HG02852 (cell line): ENCODE measurements around the gene PSMF1.

Source experiments
- ATAC-seq: cut with Tn5 transposase; IDR thresholded peaks from one replicate; pipeline ENCODE4 v1.9.1; 2021; ENCODE audit warnings: mild to moderate bottlenecking, moderate library complexity; ENCODE audit not compliant: unreplicated experiment

PSMF1 gene

DNA sequence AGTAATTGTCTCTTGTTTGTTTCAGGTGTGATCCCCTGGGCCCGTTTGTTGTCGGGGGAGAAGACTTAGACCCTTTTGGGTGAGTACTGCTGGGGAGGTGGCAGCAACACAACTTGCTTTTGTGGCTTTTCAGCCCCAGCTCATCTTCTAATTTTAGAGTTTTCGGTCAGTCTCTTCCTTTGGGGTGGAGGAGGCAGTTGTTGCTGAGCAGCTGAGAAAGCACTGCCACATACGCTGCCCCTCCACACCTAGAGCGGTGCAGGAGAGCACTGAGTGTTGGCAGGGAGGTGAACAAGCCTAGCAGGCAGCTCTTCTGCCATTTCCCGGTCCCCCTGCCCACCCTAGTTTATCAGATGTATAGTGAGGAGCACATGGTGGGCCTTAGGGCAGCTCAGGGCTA is 44.7 kb downstream of the PSMF1 start:
- ATAC-seq = no peak

DNA sequence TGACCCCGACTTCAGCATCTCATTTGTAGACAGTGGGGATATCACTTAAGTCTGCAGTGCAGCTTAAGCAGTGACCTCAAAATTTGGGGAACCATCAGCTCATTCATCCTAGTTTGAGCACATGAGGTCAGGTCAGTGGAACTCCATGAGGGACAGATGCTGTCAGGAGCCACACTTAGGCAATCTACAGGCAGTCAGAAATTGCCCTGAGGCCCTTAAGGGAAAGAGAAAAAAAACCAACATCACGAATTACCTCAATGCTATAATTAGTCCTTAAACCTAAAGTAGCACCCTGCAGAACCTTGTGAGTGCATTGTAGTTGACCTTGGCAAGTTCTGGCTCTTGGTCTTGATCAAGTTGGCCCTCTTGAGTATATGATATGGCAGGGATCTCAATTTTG is 45.3 kb downstream of the PSMF1 start:
- ATAC-seq = no peak

- no peak for ATAC-seq
These were observed 46.5 kb downstream of the PSMF1 start for GRCh38 chr20:1164871-1165270.

GRCh38 chr20:1165521-1165920 is 47.1 kb downstream of the PSMF1 start:
- ATAC-seq = no peak

DNA sequence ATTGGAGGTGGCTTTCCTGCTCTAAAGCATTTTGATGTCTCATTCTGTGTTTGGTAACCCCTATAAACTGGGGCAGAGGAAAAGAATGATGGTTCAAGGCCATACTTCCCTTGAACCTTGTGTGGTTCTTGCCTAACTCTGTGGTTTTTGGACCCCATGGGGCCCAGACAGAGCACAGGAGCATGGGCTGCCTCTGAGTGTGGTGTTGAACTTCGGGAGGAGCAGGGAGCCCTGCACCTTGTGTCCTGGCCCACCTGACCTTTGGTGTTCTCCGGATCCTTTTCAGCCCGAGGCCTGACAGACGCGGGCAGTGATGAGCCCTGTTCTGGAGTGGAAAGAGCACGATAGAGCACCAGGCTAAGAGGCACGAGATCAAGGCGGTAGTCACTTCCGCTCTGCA is 47.5 kb downstream of the PSMF1 start:
- no peak for ATAC-seq

DNA sequence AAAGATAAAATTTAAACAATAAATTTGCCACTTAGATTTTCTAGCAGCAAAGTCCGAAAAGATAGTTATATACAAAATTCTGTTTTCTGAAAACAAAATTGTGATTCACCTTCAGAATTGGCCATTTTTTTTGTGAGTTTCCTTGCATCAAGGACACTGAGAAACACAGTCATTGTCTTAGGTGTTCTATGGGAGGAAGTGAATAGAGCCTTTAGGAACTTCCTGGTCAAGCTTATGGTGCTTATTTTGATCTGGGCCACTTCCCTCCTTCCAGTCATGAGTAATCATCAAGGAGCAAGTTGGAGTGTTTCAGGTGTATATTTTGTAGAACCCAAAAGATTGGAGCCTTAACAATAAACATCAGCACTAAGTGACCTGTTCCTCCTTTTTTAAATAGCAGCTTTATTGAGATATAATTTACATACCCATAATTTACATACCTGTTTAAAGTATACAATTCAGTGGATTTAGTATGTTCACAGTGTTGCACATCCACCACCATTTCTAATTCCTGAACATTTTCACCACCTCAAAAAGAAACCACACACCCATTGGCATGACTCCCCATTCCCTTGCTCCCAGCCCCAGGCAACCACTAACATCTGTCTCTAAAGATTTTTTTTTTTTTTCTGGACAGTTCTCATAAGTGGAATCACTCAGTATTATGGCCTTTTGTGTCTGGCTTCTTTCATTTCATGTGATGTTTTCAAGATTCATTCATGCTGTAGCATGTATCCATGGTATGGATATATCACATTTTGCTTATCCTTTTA is 48.7 kb downstream of the PSMF1 start:
- no peak for ATAC-seq

DNA sequence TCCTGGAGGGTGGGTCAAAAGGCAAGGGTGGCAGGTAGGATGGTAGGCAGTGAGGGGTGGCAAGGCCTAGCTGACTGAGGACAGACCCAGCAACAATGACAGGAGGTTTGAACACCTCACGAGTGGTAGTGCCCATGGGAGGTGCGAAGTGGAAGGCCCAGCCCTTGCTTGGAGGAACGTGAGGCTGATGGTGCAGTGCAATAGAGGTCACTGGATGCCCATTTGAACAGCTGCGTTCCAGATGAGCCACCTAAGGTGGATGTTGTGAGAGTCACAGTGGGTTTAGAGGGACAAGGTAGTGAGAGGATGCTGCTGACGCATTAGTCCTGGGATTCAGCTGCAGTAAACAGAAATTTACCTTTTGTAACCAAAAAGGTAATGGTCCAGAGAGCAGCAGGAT is 50.8 kb downstream of the PSMF1 start:
- ATAC-seq = no peak

GRCh38 chr20:1171461-1172093 is 53.2 kb downstream of the PSMF1 start:
- no peak for ATAC-seq

- ATAC-seq = no peak
These were observed 55.3 kb downstream of the PSMF1 start for GRCh38 chr20:1173698-1174097.

- no peak for ATAC-seq
These were observed 56.4 kb downstream of the PSMF1 start for GRCh38 chr20:1174787-1175186.

- ATAC-seq = no peak
These were observed 59.3 kb downstream of the PSMF1 start for GRCh38 chr20:1177680-1178079.

DNA sequence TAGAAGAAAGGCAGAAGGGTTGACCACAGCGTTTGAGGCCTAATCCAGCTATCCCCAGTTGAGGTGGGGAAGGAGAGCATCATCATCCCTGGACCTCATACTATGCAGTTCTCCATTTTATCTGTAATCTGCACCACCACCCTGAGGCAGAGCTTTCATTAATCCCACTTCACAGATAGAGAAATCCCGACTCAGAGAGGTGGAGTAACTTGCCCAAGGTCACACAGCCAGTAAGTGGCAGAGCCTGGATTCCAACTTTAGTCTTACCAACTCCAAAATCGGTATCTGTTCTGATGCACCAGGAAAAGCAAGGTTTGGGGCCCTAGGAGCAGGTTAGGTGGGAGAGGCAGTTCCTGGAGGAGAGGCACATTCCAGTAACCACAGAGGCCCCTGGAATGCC is 59.7 kb downstream of the PSMF1 start:
- no peak for ATAC-seq

GRCh38 chr20:1178623-1179022 is 60.2 kb downstream of the PSMF1 start:
- ATAC-seq = no peak

DNA sequence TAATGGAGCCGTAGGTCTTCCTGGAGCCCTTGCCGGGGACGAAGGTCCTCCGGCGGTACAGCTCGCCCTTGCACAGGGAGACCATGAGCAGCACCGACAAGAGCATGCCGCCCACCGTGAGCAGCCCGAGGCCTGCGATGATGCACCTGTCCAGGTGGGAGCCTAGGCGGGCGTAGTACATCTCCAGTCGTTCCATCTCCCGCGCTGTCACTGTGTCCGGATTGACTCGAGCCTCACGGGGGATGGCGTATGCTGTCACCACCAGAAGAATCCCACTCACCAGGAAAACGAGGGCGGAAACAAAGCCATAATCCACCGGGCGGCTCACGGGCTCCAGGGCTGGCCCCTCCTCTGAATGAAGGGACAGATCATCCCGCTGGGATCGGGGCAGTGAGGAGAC is 62.5 kb downstream of the PSMF1 start:
- no peak for ATAC-seq

DNA sequence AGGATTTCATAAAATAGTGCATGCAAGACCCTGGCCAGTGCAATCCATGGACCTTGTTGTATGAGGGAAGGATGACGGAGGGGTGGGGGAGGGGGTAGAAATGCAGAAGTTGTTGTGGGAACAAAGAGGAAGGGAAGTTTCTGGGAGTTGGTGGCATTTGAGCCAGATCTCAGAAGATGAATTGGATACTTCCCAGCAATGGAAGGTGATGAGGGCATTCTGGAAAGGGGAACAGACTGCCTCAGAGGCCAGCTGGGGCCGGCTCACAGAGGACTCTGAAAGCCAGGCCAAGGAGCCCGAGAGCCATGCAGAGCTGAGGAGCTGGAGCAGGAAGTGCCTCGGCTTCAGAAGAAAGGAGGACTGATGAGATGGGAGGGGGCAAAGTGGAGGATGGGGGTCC is 63.7 kb downstream of the PSMF1 start:
- no peak for ATAC-seq

DNA sequence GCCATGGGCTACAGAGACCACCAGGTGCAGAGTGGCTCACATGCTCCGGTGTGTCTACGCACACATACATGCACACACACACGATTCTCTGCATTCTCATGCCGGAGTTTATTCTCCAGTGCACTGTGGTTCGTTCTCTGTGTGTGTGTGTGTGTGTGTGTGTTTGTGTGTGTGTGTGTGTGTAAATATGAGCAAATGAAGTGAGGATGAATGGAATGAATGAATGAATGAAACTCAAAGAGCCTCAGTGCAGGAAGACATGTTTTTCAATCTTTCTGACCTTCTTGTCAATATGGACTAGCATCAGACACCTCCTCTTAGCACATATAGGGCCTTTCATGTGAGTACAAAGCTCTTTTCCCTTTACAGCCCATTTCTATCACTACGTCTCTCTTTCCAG is 64.8 kb downstream of the PSMF1 start:
- ATAC-seq = no peak

DNA sequence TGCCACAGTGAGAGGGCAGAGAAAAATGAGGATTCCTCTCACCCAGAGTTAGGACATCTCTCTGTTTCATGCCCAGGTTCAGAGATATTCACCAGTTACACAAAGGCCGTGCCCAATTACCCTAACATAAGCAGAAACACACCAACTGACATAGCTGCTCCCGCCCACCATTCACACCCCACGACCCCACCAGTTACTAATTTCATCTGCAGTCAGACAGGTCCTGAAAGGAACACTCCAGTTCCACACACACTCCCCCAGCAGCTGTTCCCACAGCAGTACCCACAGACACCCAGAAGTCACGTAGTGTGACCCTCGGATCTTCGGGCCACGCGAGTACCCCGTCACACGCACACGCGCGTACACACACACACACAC is 65.8 kb downstream of the PSMF1 start:
- no peak for ATAC-seq

DNA sequence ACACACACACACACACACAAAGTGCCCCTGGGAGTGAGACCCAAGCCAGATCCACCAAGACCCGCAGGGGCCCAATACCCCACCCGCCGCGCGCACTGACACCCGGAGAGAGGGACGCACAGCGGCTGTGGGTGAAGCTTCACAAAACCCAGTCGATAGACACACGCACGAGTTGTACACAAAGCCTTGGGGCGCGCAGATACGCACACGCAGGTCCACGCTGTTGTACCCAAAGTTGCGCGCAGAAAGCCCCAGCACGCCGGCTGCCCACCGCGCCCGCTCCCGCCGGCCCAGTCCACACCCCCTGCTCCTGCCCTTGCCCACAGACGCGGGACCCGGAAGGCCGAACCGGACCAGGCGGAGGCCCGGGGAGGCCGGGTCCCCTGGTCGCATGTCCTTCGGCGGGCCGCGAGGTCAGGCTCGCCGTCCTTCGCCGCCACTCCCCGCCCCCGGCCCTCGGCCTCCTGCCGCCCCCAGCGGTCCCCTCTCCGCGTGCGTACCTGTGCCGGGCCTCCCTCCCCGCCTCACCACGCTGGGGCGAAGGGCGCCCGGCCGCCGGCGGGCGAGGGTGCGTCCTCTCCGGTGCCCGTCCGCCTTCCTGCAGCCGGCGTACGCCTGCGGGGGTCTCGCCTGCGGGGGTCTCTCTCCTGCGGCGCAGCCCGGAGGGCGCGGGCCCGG is 66.4 kb downstream of the PSMF1 start, which contains the start of gene TMEM74B:
TSS of gene TMEM74B (minus strand) at position 344 of the 678 bp plus-strand sequence. CDS start 1,180 bp downstream, outside the sequence.
- ATAC-seq = no peak

GRCh38 chr20:1185316-1185741 is 66.9 kb downstream of the PSMF1 start:
- no peak for ATAC-seq

DNA sequence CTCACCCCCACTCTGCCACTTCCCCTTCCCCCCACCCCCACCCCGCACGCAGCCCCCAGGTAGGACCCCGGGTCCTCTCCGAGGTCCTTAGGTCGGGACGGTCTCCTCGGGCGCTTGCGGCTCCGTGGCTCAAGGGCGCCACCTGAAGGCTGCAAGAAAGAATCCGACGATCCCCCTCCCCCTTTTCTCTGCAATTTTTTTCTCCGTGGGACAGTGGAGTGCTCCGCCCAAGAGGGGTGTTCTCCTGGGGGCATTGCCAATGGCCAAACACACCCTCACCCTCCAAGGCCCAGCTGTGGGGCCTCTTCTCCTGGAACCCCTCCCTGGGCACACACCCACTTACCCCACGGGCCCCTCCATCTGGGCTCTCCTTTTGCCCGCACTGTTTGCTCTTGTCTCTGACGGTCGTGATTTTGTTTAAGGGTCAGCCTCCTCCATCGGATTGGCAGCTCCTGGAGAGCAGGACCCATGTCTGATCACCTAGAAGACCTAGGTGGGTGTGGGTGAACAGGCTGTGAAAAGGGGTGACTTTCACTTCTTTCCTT is 67.5 kb downstream of the PSMF1 start:
- no peak for ATAC-seq

DNA sequence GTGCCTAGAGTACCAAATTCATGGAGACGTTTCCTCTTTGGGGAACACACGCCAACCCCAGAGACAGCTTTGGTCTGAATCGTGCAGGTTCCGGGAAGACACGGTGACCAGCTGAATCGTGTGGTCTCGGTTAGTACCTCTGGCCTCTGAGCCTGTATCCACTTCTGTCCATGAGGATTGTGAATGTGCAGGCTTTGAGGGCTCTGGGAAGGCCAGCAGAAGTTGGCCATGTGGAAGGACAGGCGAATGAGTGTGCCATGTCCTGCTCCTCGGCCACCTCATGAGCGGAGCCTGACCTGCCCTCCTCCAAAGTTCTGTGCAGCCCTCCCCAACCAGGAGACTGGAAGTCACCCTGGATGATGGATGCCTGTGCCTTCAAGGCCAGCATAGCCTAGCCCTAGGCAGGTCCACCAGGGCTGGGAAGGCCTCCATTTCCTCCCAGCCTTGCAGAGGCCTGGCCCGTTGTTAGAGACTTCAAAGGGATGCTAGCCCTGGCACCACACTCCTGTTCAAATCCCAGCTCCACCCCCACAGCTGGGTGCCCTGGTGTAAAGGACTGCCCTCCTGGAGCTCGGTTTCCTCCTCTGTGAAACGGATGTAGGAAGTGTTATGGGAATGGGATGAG is 68.1 kb downstream of the PSMF1 start:
- no peak for ATAC-seq
